Fibroblast of lung (primary cell): ENCODE measurements around the gene LETMD1. TPM values are rescaled to one million over a fixed set of nuclear protein-coding genes. Genes with fewer than 3 reads are reported as not detected.

Source experiments
- DNase-seq, 2 donors: peaks; one replicate each; pipeline versions ENCODE4 v3.0.0 to v3.0.0-alpha.2; 2010; ENCODE audit warnings: low read depth in 2 of 2
- H2AFZ ChIP-seq: 2 replicates; pipeline ENCODE4 v1.5.1; 2012; ENCODE audit warnings: low read length, control low read depth, inconsistent platforms
- H3K27ac ChIP-seq: 2 replicates; pipeline ENCODE4 v1.5.1; 2011; ENCODE audit warnings: low read length, control low read depth; ENCODE audit not compliant: insufficient read depth
- H3K27me3 ChIP-seq: 2 replicates; pipeline ENCODE4 v1.5.1; 2011; ENCODE audit warnings: mild to moderate bottlenecking, low read length; ENCODE audit not compliant: control insufficient read depth, insufficient read depth
- H3K36me3 ChIP-seq: 2 replicates; pipeline ENCODE4 v1.5.1; 2011; ENCODE audit warnings: low read length; ENCODE audit not compliant: control insufficient read depth, insufficient read depth
- H3K4me1 ChIP-seq: 2 replicates; pipeline ENCODE4 v1.5.1; 2011; ENCODE audit warnings: low read length; ENCODE audit not compliant: control insufficient read depth, insufficient read depth; ENCODE audit errors: extremely low read depth
- H3K4me2 ChIP-seq: 2 replicates; pipeline ENCODE4 v1.5.1; 2011; ENCODE audit warnings: low read length, control low read depth; ENCODE audit not compliant: insufficient read depth; ENCODE audit errors: extremely low read depth
- H3K4me3 ChIP-seq, 4 experiments: fragments of 200-600 bp in 1 of 4; sonication (generic) in 1 of 4; replicated peaks in 1 of 4; 2 replicates each; pipeline ENCODE4 v1.5.1; 2011 to 2016; ENCODE audit warnings: low read length in 4 of 4, low read depth in 3 of 4, mild to moderate bottlenecking in 3 of 4, control low read depth in 2 of 4, inconsistent platforms in 1 of 4, mixed read lengths in 1 of 4; ENCODE audit not compliant: insufficient read depth in 1 of 4; ENCODE audit errors: control extremely low read depth in 1 of 4
- H3K79me2 ChIP-seq: 2 replicates; pipeline ENCODE4 v1.5.1; 2012; ENCODE audit warnings: mild to moderate bottlenecking, low read length, inconsistent platforms; ENCODE audit not compliant: control insufficient read depth, insufficient read depth
- H3K9ac ChIP-seq: 2 replicates; pipeline ENCODE4 v1.5.1; 2011; ENCODE audit warnings: mild to moderate bottlenecking, low read length, control low read depth; ENCODE audit not compliant: insufficient read depth
- H3K9me3 ChIP-seq: 2 replicates; pipeline ENCODE4 v1.5.1; 2012; ENCODE audit warnings: low read depth, low read length; ENCODE audit not compliant: control insufficient read depth, insufficient read depth
- H4K20me1 ChIP-seq: 2 replicates; pipeline ENCODE4 v1.5.1; 2011; ENCODE audit warnings: low read length; ENCODE audit not compliant: control insufficient read depth, insufficient read depth; ENCODE audit errors: extremely low read depth
- CTCF ChIP-seq, 2 donors: IDR thresholded peaks in 1 of 2; conservative IDR thresholded peaks in 1 of 2; 1 replicate in 1 of 2; 2 replicates in 1 of 2; pipeline ENCODE4 v1.5.1; 2011 to 2012; ENCODE audit warnings: low read length in 2 of 2, control low read depth in 1 of 2, inconsistent platforms in 1 of 2, low read depth in 1 of 2, mild to moderate bottlenecking in 1 of 2
- EZH2 ChIP-seq: IDR thresholded peaks from 2 replicates; pipeline ENCODE4 v1.5.1; 2012; ENCODE audit warnings: low read length, control low read depth, mild to moderate bottlenecking; ENCODE audit errors: missing control alignments
- polyA plus RNA-seq, 2 donors: library from polyadenylated mRNA; depleted of rRNA in 1 of 2; stranded (reverse) in 1 of 2; unstranded in 1 of 2; fragments of >200 nt; gene quantifications; 2 replicates each; pipeline ENCODE4 v1.2.1, GENCODE V29; 2011 to 2012; ENCODE audit warnings: missing spikeins in 1 of 2
- total RNA-seq: library from RNA; depleted of rRNA; stranded (reverse); fragments of >200 nt; gene quantifications from 2 replicates; pipeline ENCODE4 v1.2.1, GENCODE V29; 2014

LETMD1 gene
- total and polyA plus RNA-seq, 2 donors (not counting 1 experiment from before 2014, with no cell fraction given), result 45.9 to 59.9 TPM

- Histone ChIP-seq H3K9me3 (no peaks in the 10 kb centered on the region), H3K4me1 (no peaks in the 10 kb centered on the region), H3K4me2 (no peak overlapping the region), H3K4me3 (no peak overlapping the region), H4K20me1 (no peaks in the 10 kb centered on the region), H3K9ac (no peak overlapping the region), H2AFZ (no peak overlapping the region), H3K27me3 (no peaks in the 10 kb centered on the region), H3K36me3 (no peaks in the 10 kb centered on the region), H3K27ac (no peak overlapping the region), H3K79me2 (no peaks in the 10 kb centered on the region)
- no peak for DNase-seq
- TF ChIP-seq EZH2, result no peak
- no peak for TF ChIP-seq CTCF (conservative IDR thresholded peaks at IDR 0.05 in 1 of 2, IDR thresholded peaks at IDR 0.05 in 1 of 2; ENCODE audit: low read depth in 1 of 2, low read length in 2 of 2)
These were observed 14.6 kb upstream of the LETMD1 start for GRCh38 chr12:51033457-51034089.

- Histone ChIP-seq H3K36me3 (no peaks in the 10 kb centered on the region), H3K9me3 (no peaks in the 10 kb centered on the region), H2AFZ (no peak overlapping the region), H3K4me3 (no peak overlapping the region), H3K27me3 (no peaks in the 10 kb centered on the region), H3K27ac (no peak overlapping the region), H3K4me1 (no peaks in the 10 kb centered on the region), H3K79me2 (no peaks in the 10 kb centered on the region), H3K4me2 (no peak overlapping the region), H4K20me1 (no peaks in the 10 kb centered on the region), H3K9ac (no peak overlapping the region)
- no peak for DNase-seq
- no peak for TF ChIP-seq CTCF (conservative IDR thresholded peaks at IDR 0.05 in 1 of 2, IDR thresholded peaks at IDR 0.05 in 1 of 2; ENCODE audit: low read depth in 1 of 2, low read length in 2 of 2)
These were observed 11.8 kb upstream of the LETMD1 start for GRCh38 chr12:51036279-51036678.

- Histone ChIP-seq H3K4me1 (peaks cover 5% of the 10 kb centered on the region), H3K4me2 (peak overlapping the region; percentile 99), H3K79me2 (peaks cover 17% of the 10 kb centered on the region), H3K36me3 (peaks cover 2% of the 10 kb centered on the region), H3K27me3 (no peaks in the 10 kb centered on the region), H3K9me3 (no peaks in the 10 kb centered on the region), H3K9ac (peak overlapping the region; percentile 68), H3K27ac (peak overlapping the region; percentile 88), H4K20me1 (no peaks in the 10 kb centered on the region), H3K4me3 (peak overlapping the region; percentile 86 to 99 (median 92)), H2AFZ (peak overlapping the region; percentile 68)
- TF ChIP-seq EZH2, result no peak
- no peak for TF ChIP-seq CTCF (conservative IDR thresholded peaks at IDR 0.05 in 1 of 2, IDR thresholded peaks at IDR 0.05 in 1 of 2; ENCODE audit: low read depth in 1 of 2, low read length in 2 of 2)
- no peak for DNase-seq
These were observed 629 bp downstream of the LETMD1 start for GRCh38 chr12:51048661-51049251.
